SK-N-DZ (cell line): Measurements from ENCODE around the gene IL2RA.
"Not testable (repeated sequence)": the region's sequence is repeated elsewhere in the genome, so short reads cannot be mapped to it uniquely, and the experiment has no call there.

Source experiments
- DNase-seq: peaks from one replicate; pipeline ENCODE4 v3.0.0-alpha.2; 2015; ENCODE audit warnings: low spot score

The IL2RA gene

GRCh38 chr10:6083523-6084475 lies 21.6 kb upstream of the IL2RA start:
- no peak for DNase-seq

GRCh38 chr10:6082496-6083395 lies 20.6 kb upstream of the IL2RA start:
- DNase-seq: no peak

GRCh38 chr10:6080417-6080973 lies 18.3 kb upstream of the IL2RA start:
- no peak for DNase-seq

GRCh38 chr10:6079044-6079443 lies 16.9 kb upstream of the IL2RA start:
- DNase-seq: no peak

GRCh38 chr10:6077071-6077675 lies 15.0 kb upstream of the IL2RA start:
- no peak for DNase-seq

- no peak for DNase-seq
These were observed 12.5 kb upstream of the IL2RA start for GRCh38 chr10:6074489-6075301.

GRCh38 chr10:6072215-6072934 lies 10.2 kb upstream of the IL2RA start:
- no peak for DNase-seq

- DNase-seq: no peak
These were observed 9.3 kb upstream of the IL2RA start for GRCh38 chr10:6071181-6072175.

- DNase-seq: no peak
These were observed 8.5 kb upstream of the IL2RA start for GRCh38 chr10:6070660-6071059.

- DNase-seq: no peak
These were observed 7.1 kb upstream of the IL2RA start for GRCh38 chr10:6069081-6069931.

- DNase-seq: no peak
These were observed 6.3 kb upstream of the IL2RA start for GRCh38 chr10:6068422-6068821.

- no peak for DNase-seq
These were observed 5.8 kb upstream of the IL2RA start for GRCh38 chr10:6068006-6068405.

GRCh38 chr10:6067457-6067856 lies 5.3 kb upstream of the IL2RA start:
- DNase-seq: no peak

GRCh38 chr10:6065835-6066234 lies 3.7 kb upstream of the IL2RA start:
- DNase-seq: no peak

GRCh38 chr10:6065406-6065805 lies 3.2 kb upstream of the IL2RA start:
- no peak for DNase-seq

GRCh38 chr10:6064726-6065125 lies 2.6 kb upstream of the IL2RA start:
- not testable (repeated sequence) for DNase-seq

- no peak for DNase-seq
These were observed 2.0 kb upstream of the IL2RA start for GRCh38 chr10:6064119-6064518.

- DNase-seq: no peak
These were observed 1.1 kb downstream of the IL2RA start for GRCh38 chr10:6061056-6061455.
